ENCODE data around the gene PRPH. TPM values are rescaled to one million over a fixed set of nuclear protein-coding genes. Genes with fewer than 3 reads are reported as not detected.

Gene PRPH
- total and polyA plus RNA-seq, 4 donors = 0.19 to 2.7 (median 0.67) TPM

DNA sequence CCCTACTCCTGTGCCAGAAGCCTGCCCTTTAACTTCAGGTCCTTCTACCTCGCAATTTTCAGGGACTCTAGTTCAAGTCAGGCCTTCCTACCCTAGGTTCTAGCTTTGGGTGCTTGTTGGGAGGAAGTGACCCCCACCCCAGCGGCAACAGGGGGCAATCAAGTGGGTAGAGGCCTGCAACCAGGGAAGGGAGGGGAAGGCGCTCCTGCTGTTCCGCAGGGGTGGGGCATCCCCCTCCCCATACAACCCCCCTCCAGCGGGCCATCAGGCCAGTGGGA is 204 bp upstream of the PRPH start:
- 42 to 58% methylated on average over 5 of the region's 5 CpGs for WGBS, 2 donors
- Histone ChIP-seq H3K27ac (ENCODE audit: low read depth in 1 of 2, low read length in 1 of 2) (no peak overlapping the region), H3K4me1 (ENCODE audit: control insufficient read depth in 5 of 5, insufficient read depth in 5 of 5, low read length in 5 of 5) (peaks cover 0 to 25% (median 16%) of the 10 kb centered on the region in 5 donors), H3K9me3 (ENCODE audit: control insufficient read depth in 4 of 4, insufficient read depth in 3 of 4, low read length in 3 of 4) (no peaks in the 10 kb centered on the region), H3K27me3 (ENCODE audit: control insufficient read depth in 3 of 3, insufficient read depth in 3 of 3, low read length in 2 of 3) (peaks cover 0 to 62% (median 40%) of the 10 kb centered on the region in 3 donors), H3K9ac (ENCODE audit: insufficient read depth in 1 of 2, low read length in 2 of 2) (no peak overlapping the region), H3K36me3 (ENCODE audit: control insufficient read depth in 4 of 4, insufficient read depth in 4 of 4, low read length in 4 of 4) (no peaks in the 10 kb centered on the region), H3K4me3 (no peak overlapping the region)
- TF ChIP-seq, protein P1, sequence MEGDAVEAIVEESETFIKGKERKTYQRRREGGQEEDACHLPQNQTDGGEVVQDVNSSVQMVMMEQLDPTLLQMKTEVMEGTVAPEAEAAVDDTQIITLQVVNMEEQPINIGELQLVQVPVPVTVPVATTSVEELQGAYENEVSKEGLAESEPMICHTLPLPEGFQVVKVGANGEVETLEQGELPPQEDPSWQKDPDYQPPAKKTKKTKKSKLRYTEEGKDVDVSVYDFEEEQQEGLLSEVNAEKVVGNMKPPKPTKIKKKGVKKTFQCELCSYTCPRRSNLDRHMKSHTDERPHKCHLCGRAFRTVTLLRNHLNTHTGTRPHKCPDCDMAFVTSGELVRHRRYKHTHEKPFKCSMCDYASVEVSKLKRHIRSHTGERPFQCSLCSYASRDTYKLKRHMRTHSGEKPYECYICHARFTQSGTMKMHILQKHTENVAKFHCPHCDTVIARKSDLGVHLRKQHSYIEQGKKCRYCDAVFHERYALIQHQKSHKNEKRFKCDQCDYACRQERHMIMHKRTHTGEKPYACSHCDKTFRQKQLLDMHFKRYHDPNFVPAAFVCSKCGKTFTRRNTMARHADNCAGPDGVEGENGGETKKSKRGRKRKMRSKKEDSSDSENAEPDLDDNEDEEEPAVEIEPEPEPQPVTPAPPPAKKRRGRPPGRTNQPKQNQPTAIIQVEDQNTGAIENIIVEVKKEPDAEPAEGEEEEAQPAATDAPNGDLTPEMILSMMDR (IDR thresholded peaks at IDR 0.05; ENCODE audit: control extremely low read depth, extremely low read depth) = no peak
- ATAC-seq (ENCODE audit: insufficient read depth, low FRiP score) = no peak
- DNase-seq = no peak

GRCh38 chr12:49296034-49296835 is 1.3 kb downstream of the PRPH start:
- Histone ChIP-seq H3K9me3 (ENCODE audit: control insufficient read depth in 4 of 4, insufficient read depth in 3 of 4, low read length in 3 of 4) (no peaks in the 10 kb centered on the region), H3K27me3 (ENCODE audit: control insufficient read depth in 3 of 3, insufficient read depth in 3 of 3, low read length in 2 of 3) (peaks cover 0 to 62% (median 42%) of the 10 kb centered on the region in 3 donors), H3K27ac (ENCODE audit: low read depth in 1 of 2, low read length in 1 of 2) (no peak overlapping the region), H3K4me1 (ENCODE audit: control insufficient read depth in 5 of 5, insufficient read depth in 5 of 5, low read length in 5 of 5) (peaks cover 0 to 25% (median 16%) of the 10 kb centered on the region in 5 donors), H3K4me3 (no peak overlapping the region), H3K36me3 (ENCODE audit: control insufficient read depth in 4 of 4, insufficient read depth in 4 of 4, low read length in 4 of 4) (no peaks in the 10 kb centered on the region), H3K9ac (ENCODE audit: insufficient read depth in 1 of 2, low read length in 2 of 2) (no peak overlapping the region)
- TF ChIP-seq, protein P1 (IDR thresholded peaks at IDR 0.05; ENCODE audit: control extremely low read depth, extremely low read depth) = peak; percentile 5
- DNase-seq = peak in 1 of 3 donors; percentile 39
- WGBS, 2 donors = 15 to 25% methylated on average over 52 to 54 of the region's 54 CpGs
- ATAC-seq (ENCODE audit: insufficient read depth, low FRiP score) = no peak

GRCh38 chr12:49296836-49297694 is 2.1 kb downstream of the PRPH start:
- Histone ChIP-seq H3K9ac (ENCODE audit: insufficient read depth in 1 of 2, low read length in 2 of 2) (no peak overlapping the region), H3K27ac (ENCODE audit: low read depth in 1 of 2, low read length in 1 of 2) (no peak overlapping the region), H3K4me3 (no peak overlapping the region), H3K27me3 (ENCODE audit: control insufficient read depth in 3 of 3, insufficient read depth in 3 of 3, low read length in 2 of 3) (peaks cover 0 to 62% (median 47%) of the 10 kb centered on the region in 3 donors), H3K4me1 (ENCODE audit: control insufficient read depth in 5 of 5, insufficient read depth in 5 of 5, low read length in 5 of 5) (peaks cover 0 to 25% (median 16%) of the 10 kb centered on the region in 5 donors), H3K9me3 (ENCODE audit: control insufficient read depth in 4 of 4, insufficient read depth in 3 of 4, low read length in 3 of 4) (no peaks in the 10 kb centered on the region), H3K36me3 (ENCODE audit: control insufficient read depth in 4 of 4, insufficient read depth in 4 of 4, low read length in 4 of 4) (no peaks in the 10 kb centered on the region)
- DNase-seq (no peak), ATAC-seq (ENCODE audit: insufficient read depth, low FRiP score) (peak; percentile 20)
- TF ChIP-seq, protein P1 (IDR thresholded peaks at IDR 0.05; ENCODE audit: control extremely low read depth, extremely low read depth) = no peak
- 3 to 5% methylated on average over 50 to 77 of the region's 77 CpGs for WGBS, 2 donors
